G401 (cell line): ENCODE measurements around the gene MOCS2. TPM values are rescaled to one million over a fixed set of nuclear protein-coding genes. Genes with fewer than 3 reads are reported as not detected.
"Not testable (repeated sequence)": the region's sequence is repeated elsewhere in the genome, so short reads cannot be mapped to it uniquely, and the experiment has no call there.

Source experiments
- DNase-seq: peaks from one replicate; pipeline ENCODE4 v3.0.0-alpha.2; 2015; ENCODE audit warnings: low spot score
- in situ Hi-C: cut with HindIII; loops from 2 replicates; pipeline ENCODE4 v1.10.0; 2016; ENCODE audit warnings: low sequenced_read_pairs, mixed read lengths
- total RNA-seq: library from RNA; depleted of rRNA; stranded (reverse); fragments of >200 nt; shearing (Covaris generic); gene quantifications from 2 replicates; pipeline ENCODE4 v1.2.3, GENCODE V29; 2014; rRNA removed

The MOCS2 gene
- total RNA-seq, result 41.4 and 49.4 TPM in 2 replicates

GRCh38 chr5:53109443-53110127, at the start of gene MOCS2:
MOCS2 (minus strand) TSS chr5:53109757; CDS start chr5:53107174, 2,583 bp downstream.
- in situ Hi-C loops, result no loop called here
- peak; percentile 90 for DNase-seq

- in situ Hi-C loops, result no loop called here
- DNase-seq, result no peak
Measured at GRCh38 chr5:53151713-53152458, 42.3 kb upstream of the MOCS2 start.

GRCh38 chr5:53133020-53133419, 23.5 kb upstream of the MOCS2 start:
- no peak for DNase-seq
- in situ Hi-C loops, result no loop called here

- in situ Hi-C loops, result no loop called here
- DNase-seq, result no peak
Measured at GRCh38 chr5:53130266-53130665, 20.7 kb upstream of the MOCS2 start.

GRCh38 chr5:53128481-53128880, 18.9 kb upstream of the MOCS2 start:
- in situ Hi-C loops, result no loop called here
- no peak for DNase-seq

- in situ Hi-C loops, result no loop called here
- no peak for DNase-seq
Measured at GRCh38 chr5:53127107-53127506, 17.6 kb upstream of the MOCS2 start.

GRCh38 chr5:53126521-53126920, 17.0 kb upstream of the MOCS2 start:
- in situ Hi-C loops, result no loop called here
- DNase-seq, result no peak

- in situ Hi-C loops, result no loop called here
- no peak for DNase-seq
Measured at GRCh38 chr5:53123702-53124101, 14.1 kb upstream of the MOCS2 start.

GRCh38 chr5:53120165-53120564, 10.6 kb upstream of the MOCS2 start:
- no peak for DNase-seq
- in situ Hi-C loops, result no loop called here

GRCh38 chr5:53118879-53119278, 9.3 kb upstream of the MOCS2 start:
- in situ Hi-C loops, result no loop called here
- DNase-seq, result no peak

- DNase-seq, result no peak
Measured at GRCh38 chr5:53116597-53116996, 7.0 kb upstream of the MOCS2 start.

GRCh38 chr5:53114988-53115387, 5.4 kb upstream of the MOCS2 start:
- in situ Hi-C loops, result no loop called here
- no peak for DNase-seq

More at GRCh38 chr5:53116597-53116996, 7.0 kb upstream of the MOCS2 start:
- in situ Hi-C loops, result no loop called here

- no peak for DNase-seq
- in situ Hi-C loops, result no loop called here
Measured at GRCh38 chr5:53113947-53114346, 4.4 kb upstream of the MOCS2 start.

GRCh38 chr5:53112909-53113308, 3.4 kb upstream of the MOCS2 start:
- in situ Hi-C loops, result no loop called here

GRCh38 chr5:53112307-53112706, 2.8 kb upstream of the MOCS2 start:
- in situ Hi-C loops, result not testable (repeated sequence)

More at GRCh38 chr5:53112909-53113308, 3.4 kb upstream of the MOCS2 start:
- no peak for DNase-seq

GRCh38 chr5:53111139-53111538, 1.6 kb upstream of the MOCS2 start:
- in situ Hi-C loops, result no loop called here
- no peak for DNase-seq

More at GRCh38 chr5:53112307-53112706, 2.8 kb upstream of the MOCS2 start:
- not testable (repeated sequence) for DNase-seq

- in situ Hi-C loops, result no loop called here
- no peak for DNase-seq
Measured at GRCh38 chr5:53110156-53110555, 599 bp upstream of the MOCS2 start.

GRCh38 chr5:53109056-53109442, 508 bp downstream of the MOCS2 start:
- DNase-seq, result peak; percentile 61
- in situ Hi-C loops, result no loop called here

GRCh38 chr5:53105611-53106300, 3.8 kb downstream of the MOCS2 start:
- in situ Hi-C loops, result no loop called here
- no peak for DNase-seq

- in situ Hi-C loops, result no loop called here
- DNase-seq, result no peak
Measured at GRCh38 chr5:53100606-53101005, 9.0 kb downstream of the MOCS2 start.
